HG02870 (cell line): ENCODE measurements around the gene PFAS.
"Not testable (repeated sequence)": the region's sequence is repeated elsewhere in the genome, so short reads cannot be mapped to it uniquely, and the experiment has no call there.

Experiments used
- ATAC-seq: cut with Tn5 transposase; IDR thresholded peaks from one replicate; pipeline ENCODE4 v1.9.1; 2021; ENCODE audit warnings: mild to moderate bottlenecking, moderate library complexity; ENCODE audit not compliant: unreplicated experiment

PFAS gene

DNA sequence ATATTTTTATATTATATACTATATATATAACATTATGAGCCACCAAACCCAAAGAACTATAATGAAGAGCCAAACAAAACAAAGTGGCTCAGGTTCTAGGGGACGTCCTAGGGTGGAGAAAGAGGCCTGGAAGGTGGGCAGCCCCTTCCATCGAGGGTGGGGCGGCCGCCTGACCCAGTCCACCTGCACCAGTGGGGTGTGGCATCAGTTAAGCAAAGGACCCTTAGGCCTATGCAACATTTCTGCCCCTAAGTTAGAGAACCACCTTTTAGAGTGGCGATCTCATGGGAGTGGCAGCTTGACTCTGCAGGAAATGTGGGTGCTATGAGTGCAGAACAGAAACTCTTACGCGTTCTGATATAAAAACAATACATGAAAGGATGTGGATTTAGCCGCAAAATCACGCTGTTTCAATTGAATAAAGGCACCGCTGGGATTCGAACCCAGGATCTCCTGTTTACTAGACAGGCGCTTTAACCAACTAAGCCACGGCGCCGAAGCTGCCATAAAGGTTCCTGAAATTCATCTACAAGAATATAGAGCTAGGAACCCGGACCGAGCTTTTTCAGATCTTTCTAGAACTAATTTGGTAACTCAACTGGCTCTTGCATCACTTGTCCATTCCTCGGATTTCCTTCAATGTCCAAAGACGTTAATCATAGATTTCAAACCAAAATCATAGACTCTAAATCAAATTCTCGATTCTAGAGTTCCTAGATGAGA lies 23.1 kb upstream of the PFAS start:
- ATAC-seq: no peak

DNA sequence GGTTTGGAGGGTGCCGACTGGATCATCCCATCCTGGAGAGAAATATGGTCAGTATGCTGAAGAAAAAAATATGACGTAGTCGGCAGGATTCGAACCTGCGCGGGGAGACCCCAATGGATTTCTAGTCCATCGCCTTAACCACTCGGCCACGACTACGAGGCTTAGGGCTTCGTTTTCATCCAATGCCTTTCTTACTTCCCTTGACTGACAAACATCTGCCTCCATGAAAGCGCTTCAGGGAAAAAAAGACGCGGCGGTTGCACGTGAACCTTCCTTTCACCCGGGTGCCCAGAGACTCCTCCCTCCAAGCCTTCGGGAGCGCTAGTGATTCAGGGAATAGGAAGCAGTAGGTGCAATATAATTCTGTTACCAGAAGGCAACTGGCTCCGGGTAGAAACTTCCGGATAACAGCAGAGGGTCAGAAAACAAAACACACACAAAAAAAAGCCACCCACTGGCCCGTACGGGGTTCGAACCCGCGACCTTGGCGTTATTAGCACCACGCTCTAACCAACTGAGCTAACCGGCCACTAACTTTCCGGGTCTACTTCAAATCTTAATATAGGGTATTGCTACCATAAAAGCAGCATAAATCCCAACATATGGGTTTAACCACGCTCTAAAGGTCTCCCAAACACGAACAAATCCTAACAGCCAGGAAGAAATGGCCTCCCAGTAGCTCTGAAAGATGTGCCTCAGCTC lies 22.4 kb upstream of the PFAS start:
- no peak for ATAC-seq

DNA sequence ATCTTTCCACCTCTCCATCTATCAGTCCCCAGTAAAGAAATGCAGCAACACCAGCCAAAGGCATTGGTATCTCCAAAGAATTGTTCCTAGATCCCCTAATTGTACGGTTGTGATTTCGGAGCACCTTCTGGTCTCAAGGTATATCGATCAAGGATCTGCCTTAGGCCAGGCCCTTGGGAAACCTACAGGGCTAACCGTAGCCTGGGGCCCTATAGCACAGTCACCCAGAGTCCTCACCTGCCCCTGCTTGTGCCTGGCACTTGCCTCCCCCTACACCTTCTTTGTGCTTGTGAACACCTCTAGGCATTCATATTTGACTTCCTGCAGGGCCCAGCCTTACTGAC lies 21.9 kb upstream of the PFAS start:
- no peak for ATAC-seq

DNA sequence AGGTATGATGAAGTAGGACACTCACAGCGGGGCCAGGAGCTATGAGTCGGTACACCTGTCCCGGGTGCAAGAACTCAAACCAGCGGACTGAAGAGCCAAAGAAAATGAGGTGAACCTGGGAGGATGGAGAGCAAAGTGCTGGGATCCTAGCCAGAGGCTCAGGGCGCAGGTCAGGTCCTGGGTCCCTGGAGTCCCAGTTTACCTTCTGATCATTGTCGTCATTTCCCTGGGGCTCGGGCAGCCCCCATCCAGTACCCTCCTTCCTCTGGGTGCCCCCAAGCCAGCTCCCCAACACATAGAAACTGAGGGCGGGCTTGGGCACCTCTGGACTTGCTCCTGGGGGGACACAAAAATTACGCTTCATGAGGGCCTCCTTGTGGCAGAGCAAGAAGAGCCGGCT lies 17.4 kb upstream of the PFAS start:
- ATAC-seq: no peak

DNA sequence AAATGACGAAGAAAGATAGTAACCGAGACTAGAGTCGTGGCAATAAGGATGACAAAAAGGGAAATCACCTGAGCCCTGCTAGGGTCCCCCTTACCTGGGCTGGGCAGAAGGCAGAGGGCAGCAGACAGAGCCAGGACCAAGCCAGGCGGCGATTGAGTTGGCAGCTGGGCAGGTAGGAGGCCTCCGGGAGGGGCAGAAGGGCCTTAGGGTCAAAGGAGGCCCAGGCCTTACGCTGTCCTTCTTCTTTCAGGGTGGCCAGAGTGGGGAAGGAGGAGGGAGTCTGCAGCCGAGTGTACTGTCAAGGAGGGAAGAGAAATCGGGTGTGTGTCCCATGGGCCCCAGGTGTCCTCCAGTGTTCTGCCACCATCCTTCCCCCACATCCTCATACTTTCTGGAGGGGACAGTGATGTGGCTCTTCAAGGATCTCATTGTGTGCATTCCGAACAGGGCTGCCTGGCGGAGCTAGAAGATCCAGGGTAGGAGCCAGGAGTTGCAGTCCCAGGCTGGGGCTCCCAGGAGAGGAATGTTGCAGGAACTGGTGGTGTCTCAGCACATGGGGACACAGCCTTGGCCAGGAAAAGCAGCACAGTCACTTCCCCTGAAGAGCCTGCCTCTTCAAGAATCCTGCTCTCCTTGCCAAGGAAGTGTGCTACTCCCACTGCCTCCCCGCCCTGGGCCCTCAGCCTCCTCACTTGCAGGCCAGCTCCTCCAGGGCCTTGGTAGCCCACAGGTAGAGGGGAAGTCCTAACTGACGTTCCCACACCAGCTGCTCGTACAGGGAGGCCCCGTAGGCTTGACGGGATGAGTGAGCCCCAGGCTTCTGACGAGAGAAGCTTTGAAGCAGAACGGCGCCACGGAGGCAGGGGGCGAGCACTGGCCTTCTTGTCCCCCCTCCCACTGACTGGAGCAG lies 14.5 kb upstream of the PFAS start:
- no peak for ATAC-seq

DNA sequence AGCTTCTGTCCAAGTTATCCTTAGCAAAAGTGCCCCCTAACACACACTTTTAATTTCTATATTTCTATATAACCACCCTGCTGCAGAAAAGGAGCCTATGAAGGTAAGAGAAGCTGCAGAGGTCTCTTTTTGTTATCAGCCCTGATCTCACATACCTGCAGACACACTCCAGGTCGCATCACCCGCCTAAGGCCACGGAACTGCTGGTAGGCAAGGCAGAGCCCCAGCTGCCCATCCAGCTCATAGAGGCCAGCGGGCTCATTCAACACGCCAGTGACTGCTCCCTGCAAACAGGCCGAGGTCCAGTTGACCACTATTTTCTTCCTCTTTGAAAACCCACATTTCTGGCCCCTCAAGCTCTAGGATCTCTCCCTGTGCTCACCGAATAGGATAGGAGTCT lies 13.4 kb upstream of the PFAS start:
- no peak for ATAC-seq

DNA sequence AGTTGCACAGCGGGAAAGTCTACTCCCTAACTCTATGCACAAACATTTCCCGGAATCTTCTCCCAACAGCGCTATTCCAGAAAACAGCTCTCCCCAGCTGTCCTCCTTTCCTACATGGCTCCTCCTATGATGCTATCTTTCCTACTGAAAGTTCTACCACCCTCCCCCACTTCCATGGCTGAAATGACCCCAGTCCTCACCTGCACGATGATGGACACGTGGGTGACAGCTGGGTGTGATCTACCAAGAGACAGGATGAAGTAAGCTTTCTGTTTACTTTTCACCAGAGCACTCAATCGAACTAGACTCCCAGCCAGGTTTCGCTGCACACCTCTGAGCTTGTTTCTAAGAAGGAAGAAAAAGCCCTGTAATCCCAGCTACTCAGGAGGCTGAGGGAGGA lies 11.9 kb upstream of the PFAS start:
- ATAC-seq: no peak

DNA sequence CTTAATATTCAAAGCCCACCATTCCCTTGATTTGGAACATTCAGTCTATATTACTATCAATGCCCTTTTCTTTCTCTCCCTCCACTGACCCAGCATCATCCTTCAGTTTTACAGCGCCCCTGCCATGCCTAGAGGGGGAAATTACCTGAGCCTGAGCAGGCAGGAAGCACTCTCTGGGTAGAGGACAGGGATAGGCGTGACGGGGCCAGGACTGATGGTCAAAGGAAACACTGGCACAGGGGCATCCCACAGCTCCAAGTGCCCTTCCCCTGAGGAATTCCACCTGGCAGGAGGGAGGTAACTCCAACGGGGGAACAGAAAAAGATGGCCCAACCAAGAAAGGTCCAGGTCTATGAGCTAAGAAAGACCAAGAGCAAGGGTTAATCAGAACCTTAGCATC lies 11.2 kb upstream of the PFAS start:
- no peak for ATAC-seq

DNA sequence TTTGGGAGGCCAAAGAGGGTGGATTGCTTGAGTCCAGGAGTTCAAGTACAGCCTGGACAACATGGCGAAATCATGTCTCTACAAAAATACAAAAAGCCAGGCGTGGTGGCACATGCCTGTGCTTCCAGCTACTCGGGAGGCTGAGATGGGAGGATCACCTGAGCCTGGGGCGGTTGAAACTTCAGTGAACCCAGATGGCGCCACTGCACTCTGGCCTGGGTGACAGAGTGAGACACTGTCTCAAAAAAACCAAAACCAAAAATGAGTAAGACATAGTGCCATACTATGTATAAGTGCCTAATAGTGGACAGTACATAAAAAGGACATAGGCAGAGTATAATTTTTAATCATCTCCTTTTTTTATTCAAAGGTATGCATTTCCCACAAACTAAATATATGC lies 5.3 kb upstream of the PFAS start:
- no peak for ATAC-seq

DNA sequence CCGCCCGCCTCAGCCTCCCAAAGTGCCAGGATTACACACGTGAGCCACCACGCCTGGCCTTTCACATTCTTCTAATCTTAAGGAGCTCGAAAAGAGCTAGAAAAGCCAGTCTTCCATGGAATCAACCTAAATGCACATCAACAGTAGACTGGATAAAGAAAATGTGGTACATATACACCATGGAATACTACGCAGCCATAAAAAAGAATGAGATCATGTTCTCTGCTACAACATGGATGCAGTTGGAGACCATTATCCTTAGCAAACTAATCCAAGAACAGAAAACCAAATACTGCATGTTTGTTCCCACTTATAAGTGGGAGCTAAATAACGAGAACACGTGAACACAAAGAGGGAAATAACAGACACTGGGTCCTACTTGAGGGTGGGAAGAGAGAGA lies 4.3 kb upstream of the PFAS start:
- no peak for ATAC-seq

DNA sequence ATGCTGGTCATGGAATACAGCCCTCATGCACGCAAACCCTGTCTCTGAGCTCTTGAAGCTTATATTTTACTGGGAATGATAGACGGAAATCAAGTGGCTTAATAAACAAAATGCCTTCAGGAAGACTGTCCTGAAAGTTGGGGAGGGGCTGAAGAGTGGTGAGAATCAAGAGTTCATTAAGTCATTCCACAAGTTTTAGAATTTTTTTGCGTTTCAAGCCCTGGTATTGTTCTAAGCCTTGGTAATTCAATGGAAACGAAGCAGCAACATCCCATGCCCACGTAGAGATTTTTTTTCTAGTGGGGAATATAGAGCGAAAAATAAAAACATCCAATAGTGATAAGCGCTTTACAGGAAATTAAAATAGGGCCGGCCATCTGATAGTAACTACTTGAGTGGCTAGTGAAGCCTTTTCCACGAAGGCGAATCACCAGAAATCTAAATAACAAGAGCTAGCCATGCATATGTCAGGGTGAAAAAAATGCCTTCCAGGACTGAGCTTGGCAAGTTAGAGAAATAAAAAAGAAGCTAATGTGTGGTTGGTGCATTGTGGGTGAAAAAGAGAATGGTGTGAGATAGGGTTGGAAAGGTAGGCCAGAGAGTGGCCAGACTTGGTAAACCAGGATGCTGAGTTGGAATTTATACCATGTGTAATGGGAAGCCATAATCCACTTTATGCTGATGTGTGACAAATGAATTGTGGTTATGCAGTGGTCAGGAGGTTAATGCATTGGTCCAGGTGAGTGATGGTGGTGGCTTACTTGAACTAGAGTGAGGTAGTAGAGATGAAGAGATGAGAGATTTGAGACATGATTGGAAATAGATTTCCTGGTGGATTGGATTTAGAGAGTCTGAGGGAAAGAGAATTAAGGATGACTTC lies 772 bp downstream of the PFAS start:
- no peak for ATAC-seq

DNA sequence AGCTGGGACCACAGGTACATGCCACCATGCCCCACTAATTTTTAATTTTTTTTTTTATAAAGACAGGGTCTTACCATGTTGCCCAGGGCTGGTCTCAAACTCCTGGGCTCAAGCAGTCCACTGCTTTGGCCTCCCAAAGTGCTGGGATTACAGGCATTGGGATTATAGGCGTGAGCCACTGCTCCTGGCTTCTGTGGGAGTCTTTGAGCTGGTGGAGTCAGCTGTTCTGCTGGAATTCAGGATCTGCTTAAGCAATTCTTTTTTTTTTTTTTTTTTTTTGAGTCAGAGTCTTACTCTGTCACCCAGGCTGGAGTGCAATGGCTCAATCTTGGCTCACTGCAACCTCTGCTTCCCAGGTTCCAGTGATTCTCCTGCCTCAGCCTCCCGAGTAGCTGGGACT lies 2.3 kb downstream of the PFAS start:
- ATAC-seq: not testable (repeated sequence)

DNA sequence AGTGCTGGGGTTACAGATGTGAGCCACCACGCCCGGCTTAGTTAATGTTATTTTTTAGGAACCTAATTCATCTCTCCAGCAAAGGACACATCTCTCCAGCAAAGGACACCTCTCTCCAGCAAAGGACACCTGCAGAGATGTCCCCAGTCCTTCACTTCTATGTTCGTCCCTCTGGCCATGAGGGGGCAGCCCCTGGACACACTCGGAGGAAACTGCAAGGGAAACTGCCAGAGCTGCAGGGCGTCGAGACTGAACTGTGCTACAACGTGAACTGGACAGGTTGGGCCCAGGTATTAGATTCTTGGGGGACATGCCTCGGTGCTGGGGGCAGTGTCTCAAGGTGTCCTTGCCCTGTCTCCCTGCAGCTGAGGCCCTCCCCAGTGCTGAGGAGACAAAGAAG lies 4.7 kb downstream of the PFAS start:
- no peak for ATAC-seq

DNA sequence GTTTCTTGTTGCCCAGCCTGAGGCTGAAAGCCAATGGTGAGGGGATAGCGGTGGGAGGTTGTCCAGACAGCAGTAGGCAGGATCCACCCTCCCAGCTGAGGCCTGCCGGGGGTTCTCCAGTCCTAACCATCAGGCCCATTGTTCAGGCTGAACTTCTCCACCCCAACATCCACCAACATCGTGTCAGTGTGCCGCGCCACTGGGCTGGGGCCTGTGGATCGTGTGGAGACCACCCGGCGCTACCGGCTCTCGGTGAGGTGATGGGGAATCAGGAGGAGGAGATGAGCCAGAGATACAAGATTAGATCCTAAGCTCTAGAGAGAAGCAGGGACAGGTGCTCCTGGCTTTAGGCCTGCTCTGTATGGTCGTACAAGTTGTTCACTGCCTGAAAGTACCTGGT lies 5.8 kb downstream of the PFAS start:
- ATAC-seq: no peak

DNA sequence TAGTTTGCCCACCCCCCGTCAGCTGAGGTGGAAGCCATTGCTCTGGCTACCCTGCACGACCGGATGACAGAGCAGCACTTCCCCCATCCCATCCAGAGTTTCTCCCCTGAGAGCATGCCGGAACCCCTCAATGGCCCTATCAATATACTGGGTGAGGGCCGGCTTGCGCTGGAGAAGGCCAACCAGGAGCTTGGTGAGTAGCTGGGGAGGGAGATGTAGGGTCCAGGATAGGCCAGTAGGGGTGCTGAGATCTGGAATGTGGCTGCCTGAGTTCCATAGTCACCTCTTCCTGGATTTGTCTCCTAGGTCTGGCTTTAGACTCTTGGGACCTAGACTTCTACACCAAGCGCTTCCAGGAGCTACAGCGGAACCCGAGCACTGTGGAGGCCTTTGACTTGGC lies 6.4 kb downstream of the PFAS start:
- ATAC-seq: no peak

DNA sequence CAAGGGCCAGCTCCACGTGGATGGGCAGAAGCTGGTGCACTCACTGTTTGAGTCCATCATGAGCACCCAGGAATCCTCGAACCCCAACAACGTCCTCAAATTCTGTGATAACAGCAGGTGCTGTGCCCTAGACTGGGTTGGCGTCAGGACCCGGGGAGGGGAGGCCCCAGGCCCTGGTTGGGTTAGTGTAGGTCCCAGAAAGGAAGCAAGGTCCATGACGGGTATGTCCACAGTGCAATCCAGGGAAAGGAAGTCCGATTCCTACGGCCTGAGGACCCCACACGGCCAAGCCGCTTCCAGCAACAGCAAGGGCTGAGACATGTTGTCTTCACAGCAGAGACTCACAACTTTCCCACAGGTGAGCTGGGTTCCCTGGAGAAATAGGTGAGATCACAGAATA lies 7.2 kb downstream of the PFAS start:
- ATAC-seq: no peak

DNA sequence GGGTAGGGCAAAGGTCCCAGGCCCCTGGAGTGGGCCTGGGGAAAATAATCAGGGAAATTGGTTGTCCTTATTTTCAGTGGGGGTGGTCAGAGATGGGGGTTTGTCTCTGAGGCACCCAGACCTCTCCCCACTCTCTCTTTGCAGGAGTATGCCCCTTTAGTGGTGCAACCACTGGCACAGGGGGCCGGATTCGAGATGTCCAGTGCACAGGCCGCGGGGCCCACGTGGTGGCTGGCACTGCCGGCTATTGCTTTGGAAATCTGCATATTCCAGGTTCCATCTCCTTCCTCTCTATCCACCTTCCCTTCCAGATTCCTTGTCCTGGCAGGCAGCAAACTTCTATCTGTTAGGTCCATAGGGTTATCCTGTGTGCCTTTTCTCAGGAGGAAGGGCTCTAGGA lies 7.6 kb downstream of the PFAS start:
- no peak for ATAC-seq

DNA sequence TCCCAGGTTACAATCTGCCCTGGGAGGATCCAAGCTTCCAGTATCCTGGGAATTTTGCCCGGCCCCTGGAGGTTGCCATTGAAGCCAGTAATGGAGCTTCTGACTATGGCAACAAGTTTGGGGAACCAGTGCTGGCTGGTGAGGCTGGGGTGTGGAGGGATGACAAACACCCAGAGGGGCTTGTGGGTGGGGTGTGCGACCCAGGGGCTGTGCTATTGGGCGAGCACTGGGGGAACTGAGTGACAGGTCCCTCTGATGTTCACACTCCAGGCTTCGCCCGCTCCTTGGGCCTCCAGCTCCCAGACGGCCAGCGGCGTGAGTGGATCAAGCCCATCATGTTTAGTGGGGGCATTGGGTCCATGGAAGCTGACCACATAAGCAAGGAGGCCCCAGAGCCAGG lies 8.7 kb downstream of the PFAS start:
- no peak for ATAC-seq

DNA sequence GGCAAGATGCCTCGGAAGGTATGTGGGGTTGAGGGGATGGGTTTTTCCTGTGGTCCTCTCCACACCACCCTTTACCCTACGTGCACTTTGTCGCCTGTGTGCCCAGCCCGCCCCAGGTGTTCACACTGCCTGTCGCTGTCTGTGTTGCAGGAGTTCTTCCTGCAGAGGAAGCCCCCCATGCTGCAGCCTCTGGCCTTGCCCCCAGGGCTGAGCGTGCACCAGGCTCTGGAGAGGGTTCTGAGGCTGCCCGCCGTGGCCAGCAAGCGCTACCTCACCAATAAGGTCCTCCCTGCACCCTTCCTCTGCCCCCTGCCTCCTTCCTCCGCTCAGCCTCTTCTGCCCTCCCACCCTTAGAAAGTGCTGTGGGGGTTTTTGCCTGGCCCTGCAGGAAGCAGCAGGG lies 15.2 kb downstream of the PFAS start:
- no peak for ATAC-seq

DNA sequence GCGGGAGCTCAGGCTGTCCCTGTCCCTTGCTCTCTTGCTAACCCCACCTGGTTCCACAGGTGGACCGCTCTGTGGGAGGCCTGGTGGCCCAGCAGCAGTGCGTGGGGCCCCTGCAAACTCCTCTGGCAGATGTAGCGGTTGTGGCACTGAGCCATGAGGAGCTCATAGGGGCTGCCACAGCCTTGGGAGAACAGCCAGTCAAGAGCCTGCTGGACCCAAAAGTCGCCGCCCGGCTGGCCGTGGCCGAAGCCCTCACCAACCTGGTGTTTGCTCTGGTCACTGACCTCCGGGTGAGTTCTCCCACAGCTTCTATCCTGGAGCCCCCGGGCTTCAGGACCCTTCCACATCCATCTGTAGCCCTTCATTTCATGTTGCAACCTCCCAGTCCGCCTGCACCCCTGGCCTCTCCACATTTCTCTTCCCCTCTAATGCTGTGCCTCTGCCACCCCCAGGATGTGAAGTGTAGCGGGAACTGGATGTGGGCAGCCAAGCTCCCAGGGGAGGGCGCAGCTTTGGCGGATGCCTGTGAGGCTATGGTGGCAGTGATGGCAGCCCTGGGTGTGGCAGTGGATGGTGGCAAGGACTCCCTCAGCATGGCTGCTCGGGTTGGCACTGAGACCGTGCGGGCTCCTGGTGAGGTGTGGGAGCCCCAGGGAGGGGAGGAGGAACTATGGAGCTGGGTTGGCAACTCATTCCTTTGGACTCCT lies 15.9 kb downstream of the PFAS start:
- ATAC-seq: no peak
